ENCODE results near the gene ZNF329. TPM values are rescaled to one million over a fixed set of nuclear protein-coding genes. Genes with fewer than 3 reads are reported as not detected.
A peak's percentile ranks its signal among the peaks of the same experiment; 100 is the strongest.

Gene ZNF329
- total RNA-seq, 1 experiment from 2014 or later: 11.2 TPM

DNA sequence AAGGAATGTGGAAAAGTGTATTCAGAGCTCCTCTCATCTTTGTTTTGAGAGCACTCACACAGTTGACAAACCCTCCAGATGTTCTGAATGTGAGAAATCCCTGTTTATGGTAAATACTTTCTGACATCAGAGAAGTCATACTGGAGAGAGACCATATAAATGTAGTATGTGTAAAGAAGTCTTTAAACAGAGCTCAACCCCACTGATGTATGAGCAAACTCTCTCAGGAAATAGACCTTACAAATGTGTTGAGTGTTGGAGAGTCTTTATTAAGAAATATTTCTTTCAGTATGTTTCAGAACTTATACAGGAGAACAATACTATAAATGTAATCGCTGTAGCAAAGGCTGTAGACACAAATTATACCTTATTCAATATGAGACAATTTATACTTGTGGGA is 15.7 kb upstream of the ZNF329 start:
- Mint-ChIP-seq H3K9me3 (ENCODE audit: low read depth, unreplicated experiment) (peaks cover 25% of the 10 kb centered on the region), H3K4me1 (ENCODE audit: low read depth, unreplicated experiment) (no peaks in the 10 kb centered on the region), H3K27me3 (ENCODE audit: unreplicated experiment) (no peaks in the 10 kb centered on the region), H3K4me3 (ENCODE audit: low read depth, unreplicated experiment) (no peak overlapping the region), H3K27ac (ENCODE audit: unreplicated experiment) (no peak overlapping the region), H3K36me3 (ENCODE audit: insufficient read depth, unreplicated experiment) (no peaks in the 10 kb centered on the region)
- no peak for DNase-seq
- BruUV-seq (replicated peaks): no TSS peak
- intact Hi-C loops (cut with micrococcal nuclease; ENCODE audit: unreplicated experiment): no loop called here
- TF ChIP-seq, protein P1, sequence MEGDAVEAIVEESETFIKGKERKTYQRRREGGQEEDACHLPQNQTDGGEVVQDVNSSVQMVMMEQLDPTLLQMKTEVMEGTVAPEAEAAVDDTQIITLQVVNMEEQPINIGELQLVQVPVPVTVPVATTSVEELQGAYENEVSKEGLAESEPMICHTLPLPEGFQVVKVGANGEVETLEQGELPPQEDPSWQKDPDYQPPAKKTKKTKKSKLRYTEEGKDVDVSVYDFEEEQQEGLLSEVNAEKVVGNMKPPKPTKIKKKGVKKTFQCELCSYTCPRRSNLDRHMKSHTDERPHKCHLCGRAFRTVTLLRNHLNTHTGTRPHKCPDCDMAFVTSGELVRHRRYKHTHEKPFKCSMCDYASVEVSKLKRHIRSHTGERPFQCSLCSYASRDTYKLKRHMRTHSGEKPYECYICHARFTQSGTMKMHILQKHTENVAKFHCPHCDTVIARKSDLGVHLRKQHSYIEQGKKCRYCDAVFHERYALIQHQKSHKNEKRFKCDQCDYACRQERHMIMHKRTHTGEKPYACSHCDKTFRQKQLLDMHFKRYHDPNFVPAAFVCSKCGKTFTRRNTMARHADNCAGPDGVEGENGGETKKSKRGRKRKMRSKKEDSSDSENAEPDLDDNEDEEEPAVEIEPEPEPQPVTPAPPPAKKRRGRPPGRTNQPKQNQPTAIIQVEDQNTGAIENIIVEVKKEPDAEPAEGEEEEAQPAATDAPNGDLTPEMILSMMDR (IDR thresholded peaks at IDR 0.05; ENCODE audit: unreplicated experiment): no peak
- CTCF ChIA-PET: no interaction called here

GRCh38 chr19:58157045-58157728 is 6.6 kb upstream of the ZNF329 start:
- Mint-ChIP-seq H3K4me1 (ENCODE audit: low read depth, unreplicated experiment) (peaks cover 7% of the 10 kb centered on the region), H3K4me3 (ENCODE audit: low read depth, unreplicated experiment) (no peak overlapping the region), H3K27ac (ENCODE audit: unreplicated experiment) (no peak overlapping the region), H3K36me3 (ENCODE audit: insufficient read depth, unreplicated experiment) (peaks cover 26% of the 10 kb centered on the region), H3K27me3 (ENCODE audit: unreplicated experiment) (no peaks in the 10 kb centered on the region), H3K9me3 (ENCODE audit: low read depth, unreplicated experiment) (peaks cover 17% of the 10 kb centered on the region)
- CTCF ChIA-PET: no interaction called here
- no TSS peak for BruUV-seq (replicated peaks)
- DNase-seq: no peak
- intact Hi-C loops (cut with micrococcal nuclease; ENCODE audit: unreplicated experiment): no loop called here
- TF ChIP-seq, protein P1 (IDR thresholded peaks at IDR 0.05; ENCODE audit: unreplicated experiment): no peak

GRCh38 chr19:58154679-58155648 is 4.4 kb upstream of the ZNF329 start:
- Mint-ChIP-seq H3K9me3 (ENCODE audit: low read depth, unreplicated experiment) (peaks cover 18% of the 10 kb centered on the region), H3K27ac (ENCODE audit: unreplicated experiment) (peak overlapping the region; percentile 54), H3K27me3 (ENCODE audit: unreplicated experiment) (no peaks in the 10 kb centered on the region), H3K36me3 (ENCODE audit: insufficient read depth, unreplicated experiment) (peaks cover 43% of the 10 kb centered on the region), H3K4me1 (ENCODE audit: low read depth, unreplicated experiment) (peaks cover 18% of the 10 kb centered on the region), H3K4me3 (ENCODE audit: low read depth, unreplicated experiment) (peak overlapping the region; percentile 82)
- TF ChIP-seq, protein P1 (IDR thresholded peaks at IDR 0.05; ENCODE audit: unreplicated experiment): peak; percentile 97
- CTCF ChIA-PET: interaction anchor here (0.6 to 1.0 kb wide), 2 partner anchors 336 to 350 kb away, joined by 3 to 4 read pairs; no protein-coding TSS in a partner anchor
- DNase-seq: peak; percentile 99
- intact Hi-C loops (cut with micrococcal nuclease; ENCODE audit: unreplicated experiment): loop anchor here (2.0 to 5.0 kb wide), 2 partner anchors 340 to 408 kb away; partner anchors contain the start of genes ZNF552 and ZNF776
- no TSS peak for BruUV-seq (replicated peaks)

DNA sequence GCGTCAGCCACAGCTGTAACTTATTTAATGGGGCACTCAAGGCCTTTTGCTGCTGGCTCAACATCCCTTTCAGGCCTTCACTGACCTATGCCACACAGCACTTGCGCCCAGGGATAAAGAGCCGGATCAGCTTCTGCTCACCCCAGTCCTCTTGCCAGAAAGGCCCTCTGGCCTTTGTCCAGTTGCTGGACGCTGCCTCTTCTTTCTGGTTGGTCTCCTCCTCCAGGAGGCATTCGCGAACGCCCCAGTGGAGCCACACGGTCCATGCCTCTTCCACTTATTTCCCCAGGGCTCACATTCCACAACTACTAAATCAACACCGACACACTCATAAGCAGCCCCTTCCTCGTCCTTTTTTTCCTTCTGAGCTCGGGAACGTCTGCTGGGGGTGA is 3.7 kb upstream of the ZNF329 start:
- TF ChIP-seq, protein P1 (IDR thresholded peaks at IDR 0.05; ENCODE audit: unreplicated experiment): no peak
- peaks cover 19% of the 10 kb centered on the region for H3K9me3 Mint-ChIP-seq (ENCODE audit: low read depth, unreplicated experiment)
- intact Hi-C loops (cut with micrococcal nuclease; ENCODE audit: unreplicated experiment): loop anchor here (2.0 to 5.0 kb wide), 2 partner anchors 339 to 407 kb away; partner anchors contain the start of genes ZNF552 and ZNF776
- peak overlapping the region; percentile 82 for H3K4me3 Mint-ChIP-seq (ENCODE audit: low read depth, unreplicated experiment)
- peaks cover 50% of the 10 kb centered on the region for H3K36me3 Mint-ChIP-seq (ENCODE audit: insufficient read depth, unreplicated experiment)
- no TSS peak for BruUV-seq (replicated peaks)
- H3K4me1 Mint-ChIP-seq (ENCODE audit: low read depth, unreplicated experiment): peaks cover 25% of the 10 kb centered on the region
- CTCF ChIA-PET: no interaction called here
- no peaks in the 10 kb centered on the region for H3K27me3 Mint-ChIP-seq (ENCODE audit: unreplicated experiment)
- peak overlapping the region; percentile 54 for H3K27ac Mint-ChIP-seq (ENCODE audit: unreplicated experiment)
- peak; percentile 16 for DNase-seq
